LNCaP clone FGC (cell line): Measurements from ENCODE around the gene HOXA5.

Experiments used
- DNase-seq: peaks from one replicate; pipeline ENCODE4 v3.0.0-alpha.2; 2011; ENCODE audit warnings: low read depth
- H3K4me3 ChIP-seq: 2 replicates; pipeline ENCODE4 v1.5.1; 2011; ENCODE audit warnings: mild to moderate bottlenecking, low read depth, low read length, control low read depth
- TF ChIP-seq, protein P1 (sequence below): IDR thresholded peaks from 2 replicates; pipeline ENCODE4 v1.5.1; 2012; ENCODE audit warnings: mild to moderate bottlenecking; ENCODE audit not compliant: control insufficient read depth, insufficient read depth; ENCODE audit errors: extremely low read depth

Gene HOXA5

DNA sequence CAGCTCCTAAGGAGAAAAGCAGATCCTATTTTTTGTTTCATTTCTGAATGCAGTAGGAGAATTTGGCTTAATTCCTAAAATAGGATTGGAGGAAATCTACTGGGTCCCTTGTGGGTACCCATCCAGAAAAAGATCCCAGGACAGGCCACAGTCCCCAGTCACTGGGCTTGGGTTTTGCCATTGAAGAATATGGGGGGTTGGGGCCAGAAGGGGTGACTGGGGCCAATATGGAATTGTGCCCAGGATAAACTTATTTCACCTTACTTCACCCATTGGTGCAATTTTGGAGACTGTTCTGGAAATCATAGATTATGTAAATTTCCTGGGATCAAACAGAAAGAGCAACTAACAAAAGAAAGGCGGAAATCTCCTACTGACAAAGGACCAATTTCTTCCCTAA lies 5.0 kb downstream of the HOXA5 start:
- TF ChIP-seq, protein P1, sequence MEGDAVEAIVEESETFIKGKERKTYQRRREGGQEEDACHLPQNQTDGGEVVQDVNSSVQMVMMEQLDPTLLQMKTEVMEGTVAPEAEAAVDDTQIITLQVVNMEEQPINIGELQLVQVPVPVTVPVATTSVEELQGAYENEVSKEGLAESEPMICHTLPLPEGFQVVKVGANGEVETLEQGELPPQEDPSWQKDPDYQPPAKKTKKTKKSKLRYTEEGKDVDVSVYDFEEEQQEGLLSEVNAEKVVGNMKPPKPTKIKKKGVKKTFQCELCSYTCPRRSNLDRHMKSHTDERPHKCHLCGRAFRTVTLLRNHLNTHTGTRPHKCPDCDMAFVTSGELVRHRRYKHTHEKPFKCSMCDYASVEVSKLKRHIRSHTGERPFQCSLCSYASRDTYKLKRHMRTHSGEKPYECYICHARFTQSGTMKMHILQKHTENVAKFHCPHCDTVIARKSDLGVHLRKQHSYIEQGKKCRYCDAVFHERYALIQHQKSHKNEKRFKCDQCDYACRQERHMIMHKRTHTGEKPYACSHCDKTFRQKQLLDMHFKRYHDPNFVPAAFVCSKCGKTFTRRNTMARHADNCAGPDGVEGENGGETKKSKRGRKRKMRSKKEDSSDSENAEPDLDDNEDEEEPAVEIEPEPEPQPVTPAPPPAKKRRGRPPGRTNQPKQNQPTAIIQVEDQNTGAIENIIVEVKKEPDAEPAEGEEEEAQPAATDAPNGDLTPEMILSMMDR: no peak
- no peak overlapping the region for H3K4me3 ChIP-seq
- DNase-seq: no peak

DNA sequence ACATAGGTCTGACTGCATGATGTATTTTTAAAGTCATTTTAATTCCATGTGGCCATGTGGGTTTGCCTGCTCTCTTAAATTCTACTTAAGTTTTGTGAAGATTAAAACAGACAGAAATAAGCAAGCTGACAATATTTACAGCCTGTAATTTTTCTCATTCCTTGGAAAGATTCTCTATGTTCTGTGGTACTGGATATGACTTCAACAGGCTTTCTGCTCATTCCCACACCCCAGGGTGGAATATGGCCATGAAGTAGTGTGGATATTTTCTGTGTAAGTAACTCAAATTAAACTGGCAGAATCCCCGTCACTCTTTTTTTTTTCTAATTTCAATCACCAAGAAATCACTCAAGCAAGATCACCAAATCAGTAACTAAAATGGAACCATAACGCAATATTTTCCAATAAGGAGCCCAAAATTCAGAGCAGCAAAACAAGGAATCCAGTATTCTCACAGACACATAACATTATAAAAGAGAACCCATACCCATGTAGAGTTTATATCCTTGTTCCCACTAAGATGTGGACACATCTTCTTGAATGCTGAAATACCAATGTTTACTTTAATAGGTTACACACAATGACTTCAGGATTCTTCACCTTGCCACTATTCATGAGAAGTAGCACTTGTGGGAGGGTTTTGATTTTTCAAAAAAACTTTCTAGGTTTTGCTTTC lies 5.7 kb downstream of the HOXA5 start:
- no peak overlapping the region for H3K4me3 ChIP-seq
- DNase-seq: no peak
- TF ChIP-seq, protein P1: no peak

DNA sequence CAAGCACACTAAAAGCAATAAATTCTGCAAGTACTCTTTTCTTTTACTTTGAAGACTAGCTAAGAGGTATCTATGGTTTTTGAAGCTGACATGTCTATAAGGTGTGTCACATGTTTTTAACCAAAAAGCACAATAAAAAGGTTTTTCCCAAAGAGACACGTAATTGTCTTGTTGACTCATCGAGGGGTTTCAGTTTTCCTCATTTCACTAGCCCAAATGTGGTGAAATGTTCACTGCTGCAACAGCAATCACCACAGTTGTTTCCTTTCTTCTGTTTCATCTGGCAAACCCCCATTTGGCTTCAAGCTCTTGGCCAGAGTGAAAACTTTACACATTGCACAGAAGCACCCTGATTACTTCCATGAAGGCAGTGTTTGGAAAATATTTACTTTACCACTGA lies 9.1 kb downstream of the HOXA5 start:
- H3K4me3 ChIP-seq: no peak overlapping the region
- no peak for DNase-seq
- TF ChIP-seq, protein P1: no peak

DNA sequence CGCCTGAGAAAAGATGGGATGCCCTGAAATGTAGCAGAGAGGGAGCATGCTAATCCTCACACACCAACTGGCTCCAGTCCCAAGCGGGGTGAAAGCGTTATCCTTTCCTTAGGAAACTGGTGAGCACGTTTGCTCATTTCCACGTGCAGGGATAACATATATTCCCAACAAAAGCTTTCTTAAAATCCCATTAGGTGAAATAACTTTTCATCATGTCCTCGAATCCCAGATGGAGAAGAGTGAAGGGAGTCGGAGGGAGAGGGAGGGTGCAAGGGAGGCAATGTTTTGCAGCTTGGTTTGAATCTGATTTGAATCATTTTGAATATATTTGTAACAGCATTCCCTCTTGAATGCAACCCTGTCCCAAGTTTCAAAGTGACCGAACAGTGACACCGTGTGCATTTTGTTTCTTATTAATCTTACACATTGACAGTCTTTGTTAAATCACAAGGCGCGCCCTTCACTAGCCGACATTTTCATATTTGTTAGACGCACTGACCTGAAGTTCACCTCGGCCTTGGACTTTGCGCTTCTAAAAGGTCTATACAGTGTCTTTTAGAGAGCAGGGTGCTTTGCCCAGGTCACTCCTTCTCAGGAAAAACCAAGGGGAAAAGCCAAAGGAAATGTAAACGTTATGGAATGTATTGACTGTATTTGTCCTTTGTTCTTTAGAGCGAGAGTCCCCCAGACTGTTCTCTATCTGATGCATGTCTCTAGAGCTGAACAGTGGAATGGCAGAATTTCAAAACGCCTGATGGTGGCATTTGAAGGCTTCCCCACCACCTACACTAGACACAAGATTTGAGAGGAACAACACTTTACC lies 9.9 kb downstream of the HOXA5 start:
- no peak for DNase-seq
- no peak overlapping the region for H3K4me3 ChIP-seq
- TF ChIP-seq, protein P1: no peak

DNA sequence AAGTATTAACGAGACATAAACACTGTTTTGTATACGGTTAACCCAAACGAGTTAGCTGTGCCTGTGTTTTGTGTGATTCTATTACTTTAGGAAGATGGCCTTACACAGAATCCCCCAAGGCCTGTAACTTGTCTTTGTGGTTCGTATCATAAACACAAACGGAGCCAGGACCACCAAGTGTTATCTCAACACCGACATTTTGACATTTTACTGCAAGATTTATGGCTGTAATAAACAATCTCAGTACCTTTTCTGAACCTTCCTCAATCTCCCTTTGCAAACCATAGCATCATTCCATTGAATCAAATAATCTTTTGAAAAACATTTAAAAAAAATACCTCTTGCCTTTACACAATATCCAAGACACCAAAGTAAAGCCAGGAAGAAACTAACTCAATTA lies 10.5 kb downstream of the HOXA5 start:
- no peak overlapping the region for H3K4me3 ChIP-seq
- TF ChIP-seq, protein P1: no peak
- no peak for DNase-seq

DNA sequence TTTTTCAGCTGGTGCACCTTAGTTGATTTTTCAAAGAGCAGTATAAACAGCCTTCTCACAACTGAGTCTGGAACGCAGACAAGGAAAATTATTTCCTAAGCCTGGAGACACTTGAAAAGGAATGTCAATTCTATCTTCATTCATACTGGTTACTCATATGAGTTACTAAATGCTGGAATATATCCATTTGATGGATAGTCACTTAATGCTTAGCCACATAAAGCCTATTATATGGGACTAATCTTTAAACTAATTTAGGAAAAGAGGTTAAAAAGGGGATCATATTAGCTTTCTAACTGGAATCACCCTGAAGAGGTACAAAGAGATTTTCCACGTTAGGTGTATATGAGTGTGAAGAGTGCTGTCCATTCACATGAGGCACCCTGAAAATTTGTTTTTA lies 11.3 kb downstream of the HOXA5 start:
- TF ChIP-seq, protein P1: no peak
- no peak for DNase-seq
- H3K4me3 ChIP-seq: no peak overlapping the region
